ENCODE data around the gene P4HB. TPM values are rescaled to one million over a fixed set of nuclear protein-coding genes. Genes with fewer than 3 reads are reported as not detected.

Gene P4HB
- total RNA-seq, result 611 TPM

- DNase-seq (ENCODE audit: low spot score), result no peak
Observed at GRCh38 chr17:81859906-81860755, at the start of gene P4HB. Gene P4HB, minus strand, starts transcription at chr17:81860535. Its CDS starts 64 bp downstream, at chr17:81860471.

- no peak for DNase-seq (ENCODE audit: low spot score)
Observed at GRCh38 chr17:81909231-81909630, 48.9 kb upstream of the P4HB start.

- DNase-seq (ENCODE audit: low spot score), result no peak
Observed at GRCh38 chr17:81908793-81909192, 48.5 kb upstream of the P4HB start.

GRCh38 chr17:81907219-81908145, 47.1 kb upstream of the P4HB start:
- no peak for DNase-seq (ENCODE audit: low spot score)

GRCh38 chr17:81906476-81907218, 46.3 kb upstream of the P4HB start:
- no peak for DNase-seq (ENCODE audit: low spot score)

GRCh38 chr17:81905993-81906392, 45.7 kb upstream of the P4HB start:
- no peak for DNase-seq (ENCODE audit: low spot score)

- DNase-seq (ENCODE audit: low spot score), result no peak
Observed at GRCh38 chr17:81905424-81905875, 45.1 kb upstream of the P4HB start.

- DNase-seq (ENCODE audit: low spot score), result no peak
Observed at GRCh38 chr17:81904600-81905423, 44.5 kb upstream of the P4HB start.

GRCh38 chr17:81903896-81904599, 43.7 kb upstream of the P4HB start:
- no peak for DNase-seq (ENCODE audit: low spot score)

GRCh38 chr17:81903415-81903831, 43.1 kb upstream of the P4HB start:
- DNase-seq (ENCODE audit: low spot score), result no peak

GRCh38 chr17:81902653-81903414, 42.5 kb upstream of the P4HB start:
- DNase-seq (ENCODE audit: low spot score), result no peak

- DNase-seq (ENCODE audit: low spot score), result no peak
Observed at GRCh38 chr17:81902023-81902652, 41.8 kb upstream of the P4HB start, which contains the start of gene NPB. Gene NPB, plus strand, starts transcription at chr17:81902238. Its CDS starts 40 bp downstream, at chr17:81902278.

- no peak for DNase-seq (ENCODE audit: low spot score)
Observed at GRCh38 chr17:81901167-81902022, 41.1 kb upstream of the P4HB start.

- DNase-seq (ENCODE audit: low spot score), result no peak
Observed at GRCh38 chr17:81900181-81900820, 40.0 kb upstream of the P4HB start.

- no peak for DNase-seq (ENCODE audit: low spot score)
Observed at GRCh38 chr17:81899514-81900166, 39.3 kb upstream of the P4HB start.

- DNase-seq (ENCODE audit: low spot score), result no peak
Observed at GRCh38 chr17:81898885-81899284, 38.5 kb upstream of the P4HB start.
